ENCODE data around the gene ARHGAP18.

ARHGAP18 gene

GRCh38 chr6:129725341-129725740 lies 15.4 kb upstream of the ARHGAP18 start:
- H3K4me3 ChIP-seq (ENCODE audit: low read length), result no peak overlapping the region
- TF ChIP-seq, protein P1, sequence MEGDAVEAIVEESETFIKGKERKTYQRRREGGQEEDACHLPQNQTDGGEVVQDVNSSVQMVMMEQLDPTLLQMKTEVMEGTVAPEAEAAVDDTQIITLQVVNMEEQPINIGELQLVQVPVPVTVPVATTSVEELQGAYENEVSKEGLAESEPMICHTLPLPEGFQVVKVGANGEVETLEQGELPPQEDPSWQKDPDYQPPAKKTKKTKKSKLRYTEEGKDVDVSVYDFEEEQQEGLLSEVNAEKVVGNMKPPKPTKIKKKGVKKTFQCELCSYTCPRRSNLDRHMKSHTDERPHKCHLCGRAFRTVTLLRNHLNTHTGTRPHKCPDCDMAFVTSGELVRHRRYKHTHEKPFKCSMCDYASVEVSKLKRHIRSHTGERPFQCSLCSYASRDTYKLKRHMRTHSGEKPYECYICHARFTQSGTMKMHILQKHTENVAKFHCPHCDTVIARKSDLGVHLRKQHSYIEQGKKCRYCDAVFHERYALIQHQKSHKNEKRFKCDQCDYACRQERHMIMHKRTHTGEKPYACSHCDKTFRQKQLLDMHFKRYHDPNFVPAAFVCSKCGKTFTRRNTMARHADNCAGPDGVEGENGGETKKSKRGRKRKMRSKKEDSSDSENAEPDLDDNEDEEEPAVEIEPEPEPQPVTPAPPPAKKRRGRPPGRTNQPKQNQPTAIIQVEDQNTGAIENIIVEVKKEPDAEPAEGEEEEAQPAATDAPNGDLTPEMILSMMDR (IDR thresholded peaks at IDR 0.05; ENCODE audit: insufficient read depth, low read depth, low read length, missing control alignments), result no peak
- DNase-seq (ENCODE audit: low read depth), result no peak

DNA sequence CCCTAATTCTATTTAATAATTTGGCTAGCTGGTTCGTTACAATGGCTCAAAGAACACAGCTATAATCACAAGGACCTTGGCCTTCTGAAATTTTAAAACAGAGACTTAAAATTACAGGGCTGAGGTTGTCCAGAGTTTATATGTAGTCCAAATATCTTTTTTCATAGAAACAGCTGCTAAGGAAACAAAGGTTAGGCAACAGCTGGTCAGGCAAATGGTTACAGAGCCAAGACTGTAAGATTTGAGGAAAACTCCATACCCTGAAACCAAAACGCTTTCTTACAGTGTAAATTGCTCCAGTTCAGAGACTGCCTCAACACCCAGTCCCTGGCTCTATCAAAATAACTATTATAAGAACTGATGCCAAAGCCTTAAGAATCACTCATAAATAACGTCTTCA lies 9.7 kb upstream of the ARHGAP18 start:
- H3K4me3 ChIP-seq (ENCODE audit: low read length), result no peak overlapping the region
- DNase-seq (ENCODE audit: low read depth), result no peak
- TF ChIP-seq, protein P1 (IDR thresholded peaks at IDR 0.05; ENCODE audit: insufficient read depth, low read depth, low read length, missing control alignments), result no peak

- no peak overlapping the region for H3K4me3 ChIP-seq (ENCODE audit: low read length)
- peak; percentile 46 for DNase-seq (ENCODE audit: low read depth)
- TF ChIP-seq, protein P1 (IDR thresholded peaks at IDR 0.05; ENCODE audit: insufficient read depth, low read depth, low read length, missing control alignments), result no peak
These were observed 7.3 kb upstream of the ARHGAP18 start for GRCh38 chr6:129717277-129717676.

DNA sequence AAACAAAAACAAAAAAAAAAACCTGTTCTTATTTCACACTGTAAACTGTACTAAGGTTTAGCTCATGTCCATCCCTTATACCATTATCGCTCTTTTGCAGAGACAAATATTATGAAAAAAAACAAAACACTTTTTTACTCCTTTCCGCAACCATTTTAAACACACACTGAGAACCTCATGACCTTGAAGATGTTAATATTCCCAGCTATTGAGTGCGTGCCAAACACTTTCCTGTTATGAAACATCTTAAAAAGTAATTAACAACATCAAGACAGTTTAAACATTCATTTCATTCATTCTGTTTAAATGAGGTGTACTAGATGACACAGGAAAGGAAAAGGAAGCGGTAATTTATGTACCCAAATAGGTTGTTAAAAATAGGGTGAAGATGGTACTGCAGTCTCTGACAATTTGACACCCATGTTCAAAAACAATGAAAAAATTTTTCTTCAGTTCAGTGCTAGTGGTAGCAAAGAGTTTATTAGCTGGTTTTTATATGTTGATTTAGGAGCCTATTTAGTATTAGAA lies 3.9 kb upstream of the ARHGAP18 start:
- no peak overlapping the region for H3K4me3 ChIP-seq (ENCODE audit: low read length)
- TF ChIP-seq, protein P1 (IDR thresholded peaks at IDR 0.05; ENCODE audit: insufficient read depth, low read depth, low read length, missing control alignments), result no peak
- DNase-seq (ENCODE audit: low read depth), result no peak

DNA sequence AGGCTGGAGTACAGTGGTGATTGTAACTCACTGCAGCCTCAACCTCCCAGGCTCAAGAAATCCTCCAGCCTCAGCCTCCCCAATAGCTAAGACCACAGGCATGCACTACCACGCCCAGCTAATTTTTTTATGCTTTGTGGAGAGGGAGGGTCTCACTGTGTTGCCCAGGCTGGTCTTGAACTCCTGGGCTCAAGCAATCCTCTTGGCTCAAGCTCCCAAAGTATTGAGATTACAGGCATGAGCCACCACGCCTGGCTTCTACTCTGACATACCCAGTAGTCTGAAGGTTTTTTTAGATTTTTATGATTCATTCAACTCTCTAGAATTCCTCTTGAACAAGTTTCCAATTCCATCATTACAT lies 1.3 kb upstream of the ARHGAP18 start:
- no peak overlapping the region for H3K4me3 ChIP-seq (ENCODE audit: low read length)
- TF ChIP-seq, protein P1 (IDR thresholded peaks at IDR 0.05; ENCODE audit: insufficient read depth, low read depth, low read length, missing control alignments), result no peak
- DNase-seq (ENCODE audit: low read depth), result no peak

- no peak for DNase-seq (ENCODE audit: low read depth)
- TF ChIP-seq, protein P1 (IDR thresholded peaks at IDR 0.05; ENCODE audit: insufficient read depth, low read depth, low read length, missing control alignments), result no peak
- H3K4me3 ChIP-seq (ENCODE audit: low read length), result peak overlapping the region; percentile 63
These were observed 683 bp upstream of the ARHGAP18 start for GRCh38 chr6:129710450-129711270.

All from epithelial cell of esophagus (primary cell).